NCI-H2107 treated with DMSO at 0.1 percent for 48 hours (cell line): Measurements from ENCODE around the gene AKT2.

Experiments
- DNase-seq: peaks from one replicate; lab custom pipeline; 2025; ENCODE audit not compliant: unreplicated experiment; lab: John Stamatoyannopoulos, UW

The AKT2 gene

GRCh38 chr19:40255619-40256166 lies 29.5 kb downstream of the AKT2 start:
- no peak for DNase-seq

- DNase-seq: no peak
Measured at GRCh38 chr19:40254714-40255418, 30.3 kb downstream of the AKT2 start.

GRCh38 chr19:40253611-40254092 lies 31.5 kb downstream of the AKT2 start:
- no peak for DNase-seq

GRCh38 chr19:40252395-40252794 lies 32.8 kb downstream of the AKT2 start:
- DNase-seq: no peak

GRCh38 chr19:40251991-40252390 lies 33.2 kb downstream of the AKT2 start:
- DNase-seq: no peak

GRCh38 chr19:40251244-40251643 lies 33.9 kb downstream of the AKT2 start:
- no peak for DNase-seq

- DNase-seq: no peak
Measured at GRCh38 chr19:40249781-40250180, 35.4 kb downstream of the AKT2 start.

GRCh38 chr19:40249201-40249600 lies 35.9 kb downstream of the AKT2 start:
- no peak for DNase-seq

GRCh38 chr19:40247735-40248262 lies 37.3 kb downstream of the AKT2 start:
- DNase-seq: no peak

- DNase-seq: no peak
Measured at GRCh38 chr19:40247178-40247577, 38.0 kb downstream of the AKT2 start.

GRCh38 chr19:40246292-40247073 lies 38.7 kb downstream of the AKT2 start:
- DNase-seq: no peak

GRCh38 chr19:40245506-40246128 lies 39.5 kb downstream of the AKT2 start:
- no peak for DNase-seq

- DNase-seq: no peak
Measured at GRCh38 chr19:40244579-40245317, 40.4 kb downstream of the AKT2 start.

GRCh38 chr19:40243181-40243580 lies 42.0 kb downstream of the AKT2 start:
- DNase-seq: no peak

- DNase-seq: no peak
Measured at GRCh38 chr19:40242480-40242879, 42.7 kb downstream of the AKT2 start.

GRCh38 chr19:40241809-40242384 lies 43.2 kb downstream of the AKT2 start:
- DNase-seq: no peak

GRCh38 chr19:40241125-40241808 lies 43.9 kb downstream of the AKT2 start:
- no peak for DNase-seq

- DNase-seq: no peak
Measured at GRCh38 chr19:40240332-40240731, 44.8 kb downstream of the AKT2 start.

- no peak for DNase-seq
Measured at GRCh38 chr19:40239415-40240226, 45.5 kb downstream of the AKT2 start.
